ENCODE measurements around the gene ALG13.
"Not testable (repeated sequence)": the region's sequence is repeated elsewhere in the genome, so short reads cannot be mapped to it uniquely, and the experiment has no call there.

ALG13 gene

GRCh38 chrX:111761578-111762135, 80.7 kb downstream of the ALG13 start:
- FAIRE-seq: no peak

- no peak for FAIRE-seq
These were observed 97.6 kb downstream of the ALG13 start for GRCh38 chrX:111778591-111778990.

- no peak for FAIRE-seq
These were observed 98.6 kb downstream of the ALG13 start for GRCh38 chrX:111779582-111779981.

- FAIRE-seq: no peak
These were observed 103.7 kb downstream of the ALG13 start for GRCh38 chrX:111784667-111785066.

- FAIRE-seq: not testable (repeated sequence)
These were observed 109.1 kb downstream of the ALG13 start for GRCh38 chrX:111790054-111790453.
